PC-3 (cell line): ENCODE results near the gene WDR48. TPM values are rescaled to one million over a fixed set of nuclear protein-coding genes. Genes with fewer than 3 reads are reported as not detected.

Experiments
- ATAC-seq: fragments of 200-7000 bp; cut with Tn5 transposase; 2 replicates; pipeline ENCODE4 v1.9.1; 2020; ENCODE audit warnings: mild to moderate bottlenecking, moderate library complexity
- BruUV-seq: library from RNA; stranded (reverse); fragments of 400-500 nt; replicated peaks from 2 replicates; lab custom pipeline; 2021; lab: Mats Ljungman, UMichigan
- CTCF ChIA-PET: fragments of 300-600 bp; sonication (Branson Sonifier 250); formaldehyde crosslinking; loops from one replicate; lab custom pipeline; 2022; ENCODE audit warnings: antibody characterized with exemption; lab: Charles Lee
- POLR2A ChIA-PET: fragments of 300-600 bp; sonication (Branson Sonifier 250); formaldehyde crosslinking; loops from one replicate; lab custom pipeline; 2022; ENCODE audit warnings: antibody characterized with exemption; ENCODE audit not compliant: unreplicated experiment; lab: Charles Lee
- DNase-seq: peaks from one replicate; pipeline ENCODE4 v3.0.0-alpha.2; 2015
- H2AFZ ChIP-seq: fragments of 300-600 bp; sonication (generic); 2 replicates; pipeline ENCODE4 v1.6.0; 2016; ENCODE audit warnings: antibody characterized with exemption, low read length
- H3F3A ChIP-seq: fragments of 300-600 bp; sonication (generic); one replicate; pipeline ENCODE4 v1.6.0; 2017; ENCODE audit warnings: antibody characterized with exemption, low read length, control low read depth, mild to moderate bottlenecking; ENCODE audit not compliant: unreplicated experiment
- H3K27ac ChIP-seq: fragments of 300-600 bp; sonication (generic); 2 replicates; pipeline ENCODE4 v1.5.1; 2016; ENCODE audit warnings: mild to moderate bottlenecking, low read length
- H3K27me3 ChIP-seq: fragments of 300-600 bp; sonication (generic); 2 replicates; pipeline ENCODE4 v1.6.1; 2016; ENCODE audit warnings: low read length, mixed read lengths
- H3K36me3 ChIP-seq: fragments of 300-600 bp; sonication (generic); 2 replicates; pipeline ENCODE4 v1.6.1; 2016; ENCODE audit warnings: low read depth, mixed run types, low read length, mixed read lengths
- H3K4me1 ChIP-seq: fragments of 300-600 bp; sonication (generic); 2 replicates; pipeline ENCODE4 v1.5.1; 2016; ENCODE audit warnings: low read length; ENCODE audit not compliant: insufficient read depth
- H3K4me2 ChIP-seq: fragments of 300-600 bp; sonication (generic); 2 replicates; pipeline ENCODE4 v1.6.0; 2016; ENCODE audit warnings: low read length
- H3K4me3 ChIP-seq: fragments of 300-600 bp; sonication (generic); 2 replicates; pipeline ENCODE4 v1.5.1; 2016; ENCODE audit warnings: mild to moderate bottlenecking, low read length, mixed read lengths
- H3K79me2 ChIP-seq: fragments of 300-600 bp; sonication (generic); 2 replicates; pipeline ENCODE4 v1.6.1; 2017; ENCODE audit warnings: low read length, mixed read lengths
- H3K9ac ChIP-seq: fragments of 300-600 bp; sonication (generic); 2 replicates; pipeline ENCODE4 v1.6.0; 2016; ENCODE audit warnings: mild to moderate bottlenecking, low read length
- H3K9me2 ChIP-seq: fragments of 300-600 bp; sonication (generic); replicated peaks from 2 replicates; pipeline ENCODE4 v1.6.1; 2016; ENCODE audit warnings: mixed run types, low read length, mixed read lengths
- H3K9me3 ChIP-seq: fragments of 300-600 bp; sonication (generic); 2 replicates; pipeline ENCODE4 v1.6.1; 2016; ENCODE audit warnings: low read length, mixed read lengths
- H4K20me1 ChIP-seq: fragments of 300-600 bp; sonication (generic); 2 replicates; pipeline ENCODE4 v1.6.1; 2016; ENCODE audit warnings: low read length, mixed read lengths
- EZH2 ChIP-seq: fragments of 300-600 bp; sonication (generic); IDR thresholded peaks from one replicate; pipeline ENCODE4 v1.6.1; 2017; ENCODE audit warnings: antibody characterized with exemption, mild to moderate bottlenecking, low read length; ENCODE audit not compliant: unreplicated experiment
- EZH2phosphoT487 ChIP-seq: fragments of 300-600 bp; sonication (generic); IDR thresholded peaks from 2 replicates; pipeline ENCODE4 v1.6.1; 2018; ENCODE audit warnings: mild to moderate bottlenecking, antibody characterized with exemption, low read length, borderline replicate concordance
- intact Hi-C: fragments of 100-400 bp; cut with micrococcal nuclease; formaldehyde crosslinking; loops from 2 replicates; pipeline ENCODE4 v1.9.0; 2023
- total RNA-seq: library from RNA; depleted of rRNA; stranded (reverse); fragments of >200 nt; gene quantifications from 2 replicates; pipeline ENCODE4 v1.2.3, GENCODE V29; 2014
- TF ChIP-seq, protein P1 (sequence below): fragments of 300-600 bp; sonication (generic); conservative IDR thresholded peaks from 2 replicates; pipeline ENCODE4 v1.5.1; 2017; ENCODE audit warnings: antibody characterized with exemption, low read depth, mild to moderate bottlenecking, low read length

The WDR48 gene
- total RNA-seq, 1 experiment from 2014 or later = 21.0 TPM

DNA sequence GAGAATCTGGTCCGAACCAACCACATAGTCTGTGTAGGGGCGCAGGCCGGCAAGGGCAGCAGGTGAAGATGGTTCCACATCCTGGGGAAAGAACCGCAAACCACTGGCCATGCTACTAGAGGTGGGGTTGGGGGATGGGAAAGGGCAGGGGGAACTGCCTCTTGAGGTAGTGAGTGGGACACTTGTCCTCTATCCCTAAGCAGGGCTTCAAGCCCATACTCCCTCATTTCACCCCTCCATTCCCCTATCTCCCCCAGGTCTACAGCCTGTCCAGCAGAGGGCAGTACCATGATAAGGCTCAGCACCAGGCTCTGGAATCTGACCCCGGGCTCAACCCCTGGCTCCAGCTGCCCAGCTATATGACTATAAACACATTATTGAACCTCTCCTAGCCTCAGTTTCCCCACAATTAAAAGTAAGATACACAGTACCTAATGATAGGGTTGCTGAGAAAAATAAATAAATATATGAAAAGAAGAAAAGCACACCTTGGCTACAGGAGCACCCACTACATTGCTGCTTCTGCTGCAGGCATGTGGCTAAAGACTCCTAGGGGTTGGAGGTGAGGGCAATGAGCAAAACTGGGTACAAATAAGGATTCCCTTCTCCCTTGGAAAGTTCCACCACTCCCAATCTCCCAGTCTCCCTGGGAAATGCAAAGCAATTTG is 49.3 kb downstream of the WDR48 start:
- H3K9ac ChIP-seq = no peak overlapping the region
- no peak overlapping the region for H2AFZ ChIP-seq
- H3K4me2 ChIP-seq = no peak overlapping the region
- no peaks in the 10 kb centered on the region for H3K9me2 ChIP-seq
- H3K4me3 ChIP-seq = no peak overlapping the region
- peaks cover 31% of the 10 kb centered on the region for H3K36me3 ChIP-seq
- peaks cover 15% of the 10 kb centered on the region; the same call in 1 of the 2 replicates for H4K20me1 ChIP-seq
- ATAC-seq = peak; percentile 78
- TF ChIP-seq EZH2phosphoT487 = no peak
- TF ChIP-seq, protein P1, sequence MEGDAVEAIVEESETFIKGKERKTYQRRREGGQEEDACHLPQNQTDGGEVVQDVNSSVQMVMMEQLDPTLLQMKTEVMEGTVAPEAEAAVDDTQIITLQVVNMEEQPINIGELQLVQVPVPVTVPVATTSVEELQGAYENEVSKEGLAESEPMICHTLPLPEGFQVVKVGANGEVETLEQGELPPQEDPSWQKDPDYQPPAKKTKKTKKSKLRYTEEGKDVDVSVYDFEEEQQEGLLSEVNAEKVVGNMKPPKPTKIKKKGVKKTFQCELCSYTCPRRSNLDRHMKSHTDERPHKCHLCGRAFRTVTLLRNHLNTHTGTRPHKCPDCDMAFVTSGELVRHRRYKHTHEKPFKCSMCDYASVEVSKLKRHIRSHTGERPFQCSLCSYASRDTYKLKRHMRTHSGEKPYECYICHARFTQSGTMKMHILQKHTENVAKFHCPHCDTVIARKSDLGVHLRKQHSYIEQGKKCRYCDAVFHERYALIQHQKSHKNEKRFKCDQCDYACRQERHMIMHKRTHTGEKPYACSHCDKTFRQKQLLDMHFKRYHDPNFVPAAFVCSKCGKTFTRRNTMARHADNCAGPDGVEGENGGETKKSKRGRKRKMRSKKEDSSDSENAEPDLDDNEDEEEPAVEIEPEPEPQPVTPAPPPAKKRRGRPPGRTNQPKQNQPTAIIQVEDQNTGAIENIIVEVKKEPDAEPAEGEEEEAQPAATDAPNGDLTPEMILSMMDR = peak; percentile 93
- peak; percentile 58 for DNase-seq
- BruUV-seq = no TSS peak
- intact Hi-C loops = loop anchor here (1.0 kb wide), 2 partner anchors 88 to 187 kb away; no protein-coding TSS in a partner anchor
- H3K27ac ChIP-seq = no peak overlapping the region
- no peaks in the 10 kb centered on the region for H3K27me3 ChIP-seq
- ChIA-PET CTCF (interaction anchor here (1.0 kb wide), 1 partner anchor 187 kb away, joined by 6 read pairs; no protein-coding TSS in a partner anchor), POLR2A (no interaction called here)
- H3K9me3 ChIP-seq = no peaks in the 10 kb centered on the region
- no peaks in the 10 kb centered on the region for H3F3A ChIP-seq
- H3K79me2 ChIP-seq = peaks cover 33% of the 10 kb centered on the region
- peaks cover 12% of the 10 kb centered on the region for H3K4me1 ChIP-seq

DNA sequence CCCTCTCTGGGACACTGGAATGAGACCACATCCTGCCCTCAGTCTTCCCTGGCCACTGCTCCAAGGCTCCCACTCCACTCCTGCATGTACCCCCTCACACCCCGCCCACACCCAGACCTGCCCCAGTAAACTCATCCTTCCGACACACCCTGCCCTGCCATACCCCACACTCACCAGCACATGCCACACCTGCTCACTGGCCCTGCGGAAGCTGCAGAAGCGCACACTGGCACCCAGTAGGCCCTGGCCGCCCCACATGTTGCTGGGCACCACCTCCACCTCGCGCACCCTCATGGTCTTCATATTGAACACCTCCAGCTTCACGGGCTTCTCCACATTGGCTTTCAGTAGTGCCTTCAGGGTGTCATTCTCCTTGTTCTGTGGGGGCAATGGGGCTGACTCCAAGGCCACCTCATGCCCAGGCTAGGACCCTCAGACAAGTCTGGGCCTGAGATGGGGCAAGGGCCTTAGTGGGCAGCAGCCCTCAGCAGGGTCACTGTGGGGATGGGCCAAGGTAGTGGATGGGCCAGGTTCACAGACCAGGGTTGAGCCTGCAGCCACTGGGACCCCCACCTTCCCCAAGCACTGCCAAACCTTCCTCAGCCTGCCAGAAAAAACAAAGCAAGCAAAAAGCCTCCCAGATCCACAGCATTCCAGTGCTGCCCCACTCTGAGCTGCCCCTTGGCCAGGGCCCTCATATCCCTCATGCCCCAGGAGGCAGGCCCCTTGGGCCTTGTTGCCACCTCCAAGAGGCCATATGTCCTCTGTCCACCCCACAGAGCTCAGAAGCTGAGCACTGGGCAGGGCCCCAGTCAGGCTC is 50.9 kb downstream of the WDR48 start:
- ChIA-PET POLR2A (no interaction called here), CTCF (no interaction called here)
- Histone ChIP-seq H3K27me3 (no peaks in the 10 kb centered on the region), H3K4me2 (no peak overlapping the region), H4K20me1 (peaks cover 19% of the 10 kb centered on the region; the same call in 1 of the 2 replicates), H3K9me2 (no peaks in the 10 kb centered on the region), H3K27ac (no peak overlapping the region), H2AFZ (no peak overlapping the region), H3K9ac (no peak overlapping the region), H3K79me2 (peaks cover 42% of the 10 kb centered on the region), H3K4me1 (peaks cover 16% of the 10 kb centered on the region), H3K36me3 (peaks cover 22% of the 10 kb centered on the region), H3K9me3 (no peaks in the 10 kb centered on the region), H3K4me3 (no peak overlapping the region), H3F3A (no peaks in the 10 kb centered on the region)
- TF ChIP-seq EZH2phosphoT487 (no peak), EZH2 (no peak)
- TF ChIP-seq, protein P1 = no peak
- DNase-seq (no peak), ATAC-seq (no peak)
- intact Hi-C loops = no loop called here
- BruUV-seq = no TSS peak
